ENCODE results near the gene EPHB2. TPM values are rescaled to one million over a fixed set of nuclear protein-coding genes. Genes with fewer than 3 reads are reported as not detected.

EPHB2 gene
- total and polyA plus RNA-seq, 2 of the 8 experiments (the other 6 are each of a cell fraction or from before 2014, with no cell fraction given) = 15.8 to 17.2 TPM

GRCh38 chr1:22702296-22703085, 8.1 kb upstream of the EPHB2 start (continued):
- TF ChIP-seq FOSL1 (IDR thresholded peaks at IDR 0.05; ENCODE audit: insufficient read depth, low read depth, low read length) (no peak), USF2 (IDR thresholded peaks at IDR 0.05; ENCODE audit: low read length) (no peak), SAP30 (IDR thresholded peaks at IDR 0.05; ENCODE audit: insufficient read depth, insufficient replicate concordance, low read length) (no peak), JUND (IDR thresholded peaks at IDR 0.05; ENCODE audit: low read length) (no peak), SIN3A (conservative IDR thresholded peaks at IDR 0.05 in 1 of 2, IDR thresholded peaks at IDR 0.05 in 1 of 2; ENCODE audit: low read depth in 1 of 2, low read length in 2 of 2) (no peak), NRF1 (IDR thresholded peaks at IDR 0.05; ENCODE audit: low read depth, low read length) (no peak), JUN (IDR thresholded peaks at IDR 0.05; ENCODE audit: low read depth, low read length) (no peak)
